K562 (cell line): Measurements from ENCODE around the gene GON4L. TPM values are rescaled to one million over a fixed set of nuclear protein-coding genes. Genes with fewer than 3 reads are reported as not detected.

ENCODE experiments used
- CBX3 ChIP-seq, 2 experiments: IDR thresholded peaks; 1 replicate in 1 of 2; 2 replicates in 1 of 2; pipeline ENCODE4 v1.6.1; 2012; ENCODE audit warnings: inconsistent platforms in 2 of 2, low read length in 2 of 2, borderline replicate concordance in 1 of 2, control low read depth in 1 of 2
- CBX8 ChIP-seq: fragments of 200-600 bp; sonication (generic); IDR thresholded peaks from 2 replicates; pipeline ENCODE4 v1.6.1; 2012; ENCODE audit warnings: borderline replicate concordance, mixed run types, low read depth, mild to moderate bottlenecking, moderate library complexity, mixed read lengths, low read length, control low read depth, inconsistent platforms; ENCODE audit not compliant: poor library complexity, severe bottlenecking; ENCODE audit errors: extremely low read depth
- CC2D1A ChIP-seq: fragments of 450-650 bp; IDR thresholded peaks from 2 replicates; pipeline ENCODE4 v1.6.1; 2017; ENCODE audit warnings: mild to moderate bottlenecking
- CEBPB ChIP-seq: fragments of 450-650 bp; IDR thresholded peaks from 2 replicates; pipeline ENCODE4 v1.6.1; 2016; ENCODE audit warnings: missing genetic modification characterization, missing compliant biosample characterization
- CEBPG ChIP-seq, 3 experiments: fragments of 200-800 bp in 1 of 3; sonication (Bioruptor generic) in 1 of 3; sonication (generic) in 1 of 3; formaldehyde crosslinking in 1 of 3; IDR thresholded peaks in 2 of 3; conservative IDR thresholded peaks in 1 of 3; 2 replicates each; pipeline versions ENCODE4 v1.6.1 to v1.8.0; 2016 to 2022; ENCODE audit warnings: missing compliant biosample characterization in 2 of 3, missing genetic modification characterization in 2 of 3, mild to moderate bottlenecking in 1 of 3, missing genetic modification reagents in 1 of 3
- HDAC1 ChIP-seq, 2 experiments: fragments of 450-650 bp; IDR thresholded peaks; 2 replicates each; pipeline ENCODE4 v1.6.1; 2016 to 2017; ENCODE audit warnings: inconsistent platforms in 1 of 2, mild to moderate bottlenecking in 1 of 2, moderate library complexity in 1 of 2
- JUN ChIP-seq, 2 experiments: sonication (generic) in 1 of 2; formaldehyde crosslinking in 1 of 2; IDR thresholded peaks; 2 replicates each; pipeline versions ENCODE4 v1.6.1 to v1.8.0; 2012 to 2022; ENCODE audit warnings: borderline replicate concordance in 2 of 2, mild to moderate bottlenecking in 2 of 2, improper control_type of control experiment in 1 of 2, low read depth in 1 of 2, low read length in 1 of 2, missing genetic modification reagents in 1 of 2
- KHSRP ChIP-seq: fragments of 450-650 bp; IDR thresholded peaks from 2 replicates; pipeline ENCODE4 v1.6.1; 2017
- PHF8 ChIP-seq: fragments of 200-600 bp; sonication (generic); IDR thresholded peaks from 2 replicates; pipeline ENCODE4 v1.6.1; 2012; ENCODE audit warnings: mixed run types, mild to moderate bottlenecking, inconsistent platforms, low read length, moderate library complexity, borderline replicate concordance
- PTRF ChIP-seq: fragments of 450-650 bp; IDR thresholded peaks from 2 replicates; pipeline ENCODE4 v1.6.1; 2016; ENCODE audit warnings: mild to moderate bottlenecking, missing genetic modification characterization, missing compliant biosample characterization
- SMARCA5 ChIP-seq: fragments of 450-650 bp; IDR thresholded peaks from 2 replicates; pipeline ENCODE4 v1.6.1; 2016
- SNIP1 ChIP-seq: fragments of 450-650 bp; IDR thresholded peaks from 2 replicates; pipeline ENCODE4 v1.7.1; 2017; ENCODE audit warnings: low read depth, mild to moderate bottlenecking
- ZBTB43 ChIP-seq: sonication (generic); formaldehyde crosslinking; IDR thresholded peaks from 2 replicates; pipeline ENCODE4 v1.8.0; 2023; ENCODE audit warnings: mild to moderate bottlenecking, missing genetic modification reagents
- ZKSCAN8 ChIP-seq: fragments of 200-800 bp; sonication (Bioruptor generic); IDR thresholded peaks from 2 replicates; pipeline ENCODE4 v1.6.1; 2016; ENCODE audit warnings: missing genetic modification characterization, missing compliant biosample characterization
- ZNF263 ChIP-seq: sonication (generic); formaldehyde crosslinking; IDR thresholded peaks from 2 replicates; pipeline ENCODE4 v1.8.0; 2022; ENCODE audit warnings: mild to moderate bottlenecking, missing genetic modification reagents, borderline replicate concordance
- ZNF384 ChIP-seq: IDR thresholded peaks from 2 replicates; pipeline ENCODE4 v1.6.1; 2012; ENCODE audit warnings: low read depth, low read length, improper control_type of control experiment
- ZNF76 ChIP-seq: fragments of 250-450 bp; sonication (Bioruptor Pico); IDR thresholded peaks from 2 replicates; pipeline ENCODE4 v1.4.0; 2020; ENCODE audit warnings: mild to moderate bottlenecking, moderate library complexity, borderline replicate concordance
- ZNF764 ChIP-seq: fragments of 250-450 bp; sonication (Bioruptor Pico); IDR thresholded peaks from 2 replicates; pipeline ENCODE4 v1.4.0; 2020; ENCODE audit warnings: low read depth, mild to moderate bottlenecking, moderate library complexity
- ZNF780A ChIP-seq: fragments of 250-450 bp; sonication (Bioruptor Pico); IDR thresholded peaks from 2 replicates; pipeline ENCODE4 v1.5.0; 2021; ENCODE audit warnings: mild to moderate bottlenecking
- polyA plus RNA-seq, 8 experiments: library from polyadenylated mRNA; depleted of rRNA in 4 of 8; stranded (reverse) in 5 of 8; unstranded in 3 of 8; fragments of >200 nt; fragmentation: Nextera tagmentation in 2 of 8; fragmentation: Illumina TruSeq in 1 of 8; extraction: Ambion mirVana in 2 of 8; extraction: Trizol in 1 of 8; gene quantifications; 2 replicates each; pipeline versions ENCODE4 v1.2.1 to v1.2.3, GENCODE V29; 2011 to 2014; ENCODE audit warnings: inconsistent platforms in 1 of 8, missing spikeins in 1 of 8
- total RNA-seq, 7 experiments: library from RNA; depleted of rRNA in 6 of 7; stranded (reverse); fragments of >200 nt in 6 of 7; fragmentation: Illumina TruSeq in 2 of 7; extraction: Trizol in 2 of 7; gene quantifications; 2 replicates each; pipeline versions ENCODE4 v1.2.1 to v1.2.3, GENCODE V29; 2011 to 2021; ENCODE audit warnings: low replicate concordance in 1 of 7
- TF ChIP-seq, protein P1 (sequence below): fragments of 450-650 bp; formaldehyde crosslinking; IDR thresholded peaks from 2 replicates; pipeline ENCODE4 v1.4.0; 2022; ENCODE audit warnings: missing genetic modification characterization
- TF ChIP-seq, protein P2 (sequence below): fragments of 250-450 bp; sonication (Bioruptor Pico); IDR thresholded peaks from 2 replicates; pipeline ENCODE4 v1.9.0; 2021; ENCODE audit warnings: mild to moderate bottlenecking, inconsistent platforms
- TF ChIP-seq, protein P3 (sequence below): fragments of 200-800 bp; sonication (Bioruptor generic); IDR thresholded peaks from 2 replicates; pipeline ENCODE4 v1.6.1; 2017; ENCODE audit warnings: missing genetic modification characterization, missing compliant biosample characterization

GON4L gene
- total and polyA plus RNA-seq, 9 of the 15 experiments (the other 6 are each of a cell fraction or from before 2014, with no cell fraction given), result 20.2 to 47.4 (median 33.6) TPM

DNA sequence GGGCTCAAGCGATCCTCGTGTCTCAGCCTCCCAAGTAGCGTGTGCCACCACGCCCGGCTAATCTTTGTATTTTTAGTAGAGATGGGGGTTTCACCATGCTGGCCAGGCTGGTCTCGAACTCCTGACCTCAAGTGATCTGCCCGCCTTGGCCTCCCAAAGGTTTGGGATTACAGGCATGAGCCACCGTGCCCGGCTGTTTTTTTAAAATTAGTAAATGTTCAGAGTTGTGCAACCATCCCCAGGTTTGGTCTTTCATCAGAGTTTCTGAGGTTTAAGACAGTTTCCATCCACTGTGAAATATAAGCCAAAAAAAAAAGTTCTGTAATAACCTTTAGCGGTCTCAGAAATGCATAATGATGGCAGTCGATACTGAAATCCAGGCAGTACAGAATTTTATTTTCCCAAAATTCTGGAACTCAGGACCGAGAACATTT, 1.8 kb upstream of the GON4L start (continued):
- TF ChIP-seq, protein P1, sequence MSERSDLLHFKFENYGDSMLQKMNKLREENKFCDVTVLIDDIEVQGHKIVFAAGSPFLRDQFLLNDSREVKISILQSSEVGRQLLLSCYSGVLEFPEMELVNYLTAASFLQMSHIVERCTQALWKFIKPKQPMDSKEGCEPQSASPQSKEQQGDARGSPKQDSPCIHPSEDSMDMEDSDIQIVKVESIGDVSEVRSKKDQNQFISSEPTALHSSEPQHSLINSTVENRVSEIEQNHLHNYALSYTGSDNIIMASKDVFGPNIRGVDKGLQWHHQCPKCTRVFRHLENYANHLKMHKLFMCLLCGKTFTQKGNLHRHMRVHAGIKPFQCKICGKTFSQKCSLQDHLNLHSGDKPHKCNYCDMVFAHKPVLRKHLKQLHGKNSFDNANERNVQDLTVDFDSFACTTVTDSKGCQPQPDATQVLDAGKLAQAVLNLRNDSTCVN, result no peak
- TF ChIP-seq CEBPG (CRISPR knock-in tag; IDR thresholded peaks at IDR 0.05), result peak; percentile 64; the same call in 1 of the 2 replicates
- peak; percentile 79 to 94 for TF ChIP-seq CEBPG (tag; conservative IDR thresholded peaks at IDR 0.05 in 1 of 2, IDR thresholded peaks at IDR 0.05 in 1 of 2)
- 0 out of 2 replicates have a peak, but pooled peaks have one; percentile 15 for TF ChIP-seq ZKSCAN8 (CRISPR knock-in tag)
- TF ChIP-seq ZNF76 (CRISPR knock-in tag), result no peak
- TF ChIP-seq PTRF (tag), result no peak
- peak; percentile 30 for TF ChIP-seq ZNF384
- TF ChIP-seq ZNF263 (CRISPR knock-in tag), result no peak
- peak; percentile 30; the same call in 1 of the 2 replicates for TF ChIP-seq PHF8
- 0 out of 2 replicates have a peak, but pooled peaks have one; percentile 9 for TF ChIP-seq CC2D1A
- TF ChIP-seq, protein P2, sequence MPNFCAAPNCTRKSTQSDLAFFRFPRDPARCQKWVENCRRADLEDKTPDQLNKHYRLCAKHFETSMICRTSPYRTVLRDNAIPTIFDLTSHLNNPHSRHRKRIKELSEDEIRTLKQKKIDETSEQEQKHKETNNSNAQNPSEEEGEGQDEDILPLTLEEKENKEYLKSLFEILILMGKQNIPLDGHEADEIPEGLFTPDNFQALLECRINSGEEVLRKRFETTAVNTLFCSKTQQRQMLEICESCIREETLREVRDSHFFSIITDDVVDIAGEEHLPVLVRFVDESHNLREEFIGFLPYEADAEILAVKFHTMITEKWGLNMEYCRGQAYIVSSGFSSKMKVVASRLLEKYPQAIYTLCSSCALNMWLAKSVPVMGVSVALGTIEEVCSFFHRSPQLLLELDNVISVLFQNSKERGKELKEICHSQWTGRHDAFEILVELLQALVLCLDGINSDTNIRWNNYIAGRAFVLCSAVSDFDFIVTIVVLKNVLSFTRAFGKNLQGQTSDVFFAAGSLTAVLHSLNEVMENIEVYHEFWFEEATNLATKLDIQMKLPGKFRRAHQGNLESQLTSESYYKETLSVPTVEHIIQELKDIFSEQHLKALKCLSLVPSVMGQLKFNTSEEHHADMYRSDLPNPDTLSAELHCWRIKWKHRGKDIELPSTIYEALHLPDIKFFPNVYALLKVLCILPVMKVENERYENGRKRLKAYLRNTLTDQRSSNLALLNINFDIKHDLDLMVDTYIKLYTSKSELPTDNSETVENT (CRISPR knock-in tag), result no peak
- no peak for TF ChIP-seq HDAC1 (IDR thresholded peaks at IDR 0.05)
- no peak for TF ChIP-seq CBX3 (IDR thresholded peaks at IDR 0.05; ENCODE audit: borderline replicate concordance in 1 of 2, low read length in 2 of 2)
- TF ChIP-seq CBX8, result no peak
- peak; percentile 91 for TF ChIP-seq CEBPB (tag)
- no peak for TF ChIP-seq JUN (IDR thresholded peaks at IDR 0.05; ENCODE audit: borderline replicate concordance, low read depth, low read length)
- TF ChIP-seq JUN (CRISPR knock-in tag; IDR thresholded peaks at IDR 0.05; ENCODE audit: borderline replicate concordance), result 0 out of 2 replicates have a peak, but pooled peaks have one; percentile 44
- no peak for TF ChIP-seq ZNF764
- TF ChIP-seq, protein P3, sequence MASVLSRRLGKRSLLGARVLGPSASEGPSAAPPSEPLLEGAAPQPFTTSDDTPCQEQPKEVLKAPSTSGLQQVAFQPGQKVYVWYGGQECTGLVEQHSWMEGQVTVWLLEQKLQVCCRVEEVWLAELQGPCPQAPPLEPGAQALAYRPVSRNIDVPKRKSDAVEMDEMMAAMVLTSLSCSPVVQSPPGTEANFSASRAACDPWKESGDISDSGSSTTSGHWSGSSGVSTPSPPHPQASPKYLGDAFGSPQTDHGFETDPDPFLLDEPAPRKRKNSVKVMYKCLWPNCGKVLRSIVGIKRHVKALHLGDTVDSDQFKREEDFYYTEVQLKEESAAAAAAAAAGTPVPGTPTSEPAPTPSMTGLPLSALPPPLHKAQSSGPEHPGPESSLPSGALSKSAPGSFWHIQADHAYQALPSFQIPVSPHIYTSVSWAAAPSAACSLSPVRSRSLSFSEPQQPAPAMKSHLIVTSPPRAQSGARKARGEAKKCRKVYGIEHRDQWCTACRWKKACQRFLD (CRISPR knock-in tag), result no peak
- TF ChIP-seq SNIP1, result no peak
- no peak for TF ChIP-seq ZBTB43 (CRISPR knock-in tag)
- no peak for TF ChIP-seq KHSRP
- TF ChIP-seq SMARCA5, result peak; percentile 45; the same call in 1 of the 2 replicates
- no peak for TF ChIP-seq ZNF780A (CRISPR knock-in tag)
